WTC11 (cell line): ENCODE data around the gene JAZF1. TPM values are rescaled to one million over a fixed set of nuclear protein-coding genes. Genes with fewer than 3 reads are reported as not detected.

Experiments used
- ATAC-seq: fragments of 200-7000 bp; cut with Tn5 transposase; 2 replicates; pipeline ENCODE4 v1.10.0; 2021; ENCODE audit warnings: mild to moderate bottlenecking, moderate library complexity
- CTCF ChIA-PET: fragments of 300-600 bp; sonication (Branson Sonifier 250); formaldehyde crosslinking; loops from one replicate; lab custom pipeline; 2021; ENCODE audit warnings: antibody characterized with exemption; lab: Charles Lee
- POLR2A ChIA-PET: fragments of 350-600 bp; sonication (Branson Sonifier 250); formaldehyde crosslinking; loops from one replicate; lab custom pipeline; 2021; ENCODE audit warnings: antibody characterized with exemption; lab: Charles Lee
- DNase-seq: peaks from one replicate; pipeline ENCODE4 v3.0.0; 2021; ENCODE audit warnings: low spot score
- H3K27ac Mint-ChIP-seq: 2 replicates; pipeline ENCODE4 v1.8.0; 2021; ENCODE audit warnings: mixed read lengths
- H3K27me3 Mint-ChIP-seq: 2 replicates; pipeline ENCODE4 v1.8.0; 2021; ENCODE audit warnings: low read depth, mild to moderate bottlenecking, moderate library complexity, mixed read lengths
- H3K36me3 Mint-ChIP-seq: 2 replicates; pipeline ENCODE4 v1.8.0; 2021; ENCODE audit warnings: mixed read lengths
- H3K4me1 Mint-ChIP-seq: 2 replicates; pipeline ENCODE4 v1.8.0; 2022; ENCODE audit warnings: mixed read lengths
- H3K4me3 Mint-ChIP-seq: 2 replicates; pipeline ENCODE4 v1.8.0; 2021; ENCODE audit warnings: mild to moderate bottlenecking, moderate library complexity, mixed read lengths
- H3K9me3 Mint-ChIP-seq: 2 replicates; pipeline ENCODE4 v1.8.0; 2021; ENCODE audit warnings: mixed read lengths
- ETV6 ChIP-seq: sonication (generic); formaldehyde crosslinking; IDR thresholded peaks from 2 replicates; pipeline ENCODE4 v1.8.1; 2022; ENCODE audit warnings: mild to moderate bottlenecking, missing genetic modification reagents
- GRHL2 ChIP-seq: fragments of 250-450 bp; sonication (Bioruptor Pico); IDR thresholded peaks from 2 replicates; pipeline ENCODE4 v1.8.0; 2022; ENCODE audit warnings: mild to moderate bottlenecking, moderate library complexity; ENCODE audit not compliant: insufficient replicate concordance, severe bottlenecking
- KAT7 ChIP-seq: sonication (generic); formaldehyde crosslinking; IDR thresholded peaks from 2 replicates; pipeline ENCODE4 v1.8.1; 2023; ENCODE audit warnings: missing genetic modification reagents, mild to moderate bottlenecking, borderline replicate concordance
- NR2C2 ChIP-seq: sonication (generic); formaldehyde crosslinking; IDR thresholded peaks from 2 replicates; pipeline ENCODE4 v1.8.0; 2022; ENCODE audit warnings: mild to moderate bottlenecking, missing genetic modification reagents
- PRRX2 ChIP-seq: fragments of 250-450 bp; sonication (Bioruptor Pico); IDR thresholded peaks from 2 replicates; pipeline ENCODE4 v1.8.0; 2021; ENCODE audit warnings: mild to moderate bottlenecking
- SOX15 ChIP-seq: fragments of 250-450 bp; sonication (Bioruptor Pico); IDR thresholded peaks from 2 replicates; pipeline ENCODE4 v1.9.0; 2021; ENCODE audit warnings: mild to moderate bottlenecking
- TEAD1 ChIP-seq: sonication (generic); formaldehyde crosslinking; IDR thresholded peaks from 2 replicates; pipeline ENCODE4 v1.8.0; 2022; ENCODE audit warnings: mild to moderate bottlenecking, missing genetic modification reagents
- ZNF396 ChIP-seq: fragments of 250-450 bp; sonication (Bioruptor Pico); IDR thresholded peaks from 2 replicates; pipeline ENCODE4 v1.8.0; 2021; ENCODE audit warnings: mild to moderate bottlenecking, moderate library complexity, borderline replicate concordance
- ZNF423 ChIP-seq: fragments of 250-450 bp; sonication (Bioruptor Pico); IDR thresholded peaks from 2 replicates; pipeline ENCODE4 v2.1.2; 2022; ENCODE audit warnings: mild to moderate bottlenecking, moderate library complexity
- total RNA-seq: library from RNA; stranded (reverse); gene quantifications from 3 replicates; pipeline ENCODE4 v1.2.3, GENCODE V29; 2021
- TF ChIP-seq, protein P1 (sequence below): sonication (generic); formaldehyde crosslinking; IDR thresholded peaks from 2 replicates; pipeline ENCODE4 v1.8.0; 2023; ENCODE audit warnings: missing genetic modification reagents, mild to moderate bottlenecking, borderline replicate concordance
- TF ChIP-seq, protein P2 (sequence below): sonication (generic); formaldehyde crosslinking; IDR thresholded peaks from 2 replicates; pipeline ENCODE4 v1.8.1; 2022; ENCODE audit warnings: low read depth, missing genetic modification reagents, borderline replicate concordance
- TF ChIP-seq, protein P3 (sequence below): sonication (generic); formaldehyde crosslinking; IDR thresholded peaks from 2 replicates; pipeline ENCODE4 v1.8.1; 2023; ENCODE audit warnings: mild to moderate bottlenecking, missing genetic modification reagents, moderate library complexity
- TF ChIP-seq, protein P4 (sequence below): sonication (generic); formaldehyde crosslinking; IDR thresholded peaks from 2 replicates; pipeline ENCODE4 v1.8.1; 2023; ENCODE audit warnings: mild to moderate bottlenecking, missing genetic modification reagents, moderate library complexity
- TF ChIP-seq, protein P5 (sequence below): sonication (generic); formaldehyde crosslinking; IDR thresholded peaks from 2 replicates; pipeline ENCODE4 v1.8.0; 2022; ENCODE audit warnings: missing genetic modification reagents
- TF ChIP-seq, protein P6 (sequence below): fragments of 250-450 bp; sonication (Bioruptor Pico); conservative IDR thresholded peaks from 2 replicates; pipeline ENCODE4 v1.9.0; 2021; ENCODE audit warnings: mild to moderate bottlenecking
- TF ChIP-seq, protein P7 (sequence below): sonication (generic); formaldehyde crosslinking; IDR thresholded peaks from 2 replicates; pipeline ENCODE4 v1.8.1; 2023; ENCODE audit warnings: mild to moderate bottlenecking, moderate library complexity, missing genetic modification reagents
- TF ChIP-seq, protein P8 (sequence below): sonication (generic); formaldehyde crosslinking; IDR thresholded peaks from 2 replicates; pipeline ENCODE4 v1.8.1; 2022; ENCODE audit warnings: mild to moderate bottlenecking, missing genetic modification reagents, moderate library complexity, borderline replicate concordance

Gene JAZF1
- total RNA-seq, 1 experiment from 2014 or later, result 19.0 TPM

DNA sequence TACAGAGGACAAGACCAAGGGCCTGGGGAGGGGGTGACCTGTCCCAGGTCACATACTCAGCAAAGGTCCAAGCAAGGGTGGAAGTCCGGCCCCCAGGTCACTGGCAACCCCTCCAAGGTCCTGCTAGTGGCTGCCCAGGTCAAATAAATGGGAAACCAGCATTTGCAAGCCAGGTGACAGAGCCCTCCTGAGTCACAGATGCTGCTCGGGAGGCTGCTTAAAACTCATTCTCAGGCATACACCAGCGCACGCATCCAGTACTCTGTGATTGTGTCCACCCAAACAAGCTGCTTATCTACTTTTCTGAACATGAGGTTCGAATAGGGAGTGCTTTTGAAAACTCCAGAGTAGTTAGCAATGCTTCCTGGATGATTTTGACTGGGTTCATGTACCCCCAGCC, 310.0 kb downstream of the JAZF1 start (continued):
- TF ChIP-seq, protein P1, sequence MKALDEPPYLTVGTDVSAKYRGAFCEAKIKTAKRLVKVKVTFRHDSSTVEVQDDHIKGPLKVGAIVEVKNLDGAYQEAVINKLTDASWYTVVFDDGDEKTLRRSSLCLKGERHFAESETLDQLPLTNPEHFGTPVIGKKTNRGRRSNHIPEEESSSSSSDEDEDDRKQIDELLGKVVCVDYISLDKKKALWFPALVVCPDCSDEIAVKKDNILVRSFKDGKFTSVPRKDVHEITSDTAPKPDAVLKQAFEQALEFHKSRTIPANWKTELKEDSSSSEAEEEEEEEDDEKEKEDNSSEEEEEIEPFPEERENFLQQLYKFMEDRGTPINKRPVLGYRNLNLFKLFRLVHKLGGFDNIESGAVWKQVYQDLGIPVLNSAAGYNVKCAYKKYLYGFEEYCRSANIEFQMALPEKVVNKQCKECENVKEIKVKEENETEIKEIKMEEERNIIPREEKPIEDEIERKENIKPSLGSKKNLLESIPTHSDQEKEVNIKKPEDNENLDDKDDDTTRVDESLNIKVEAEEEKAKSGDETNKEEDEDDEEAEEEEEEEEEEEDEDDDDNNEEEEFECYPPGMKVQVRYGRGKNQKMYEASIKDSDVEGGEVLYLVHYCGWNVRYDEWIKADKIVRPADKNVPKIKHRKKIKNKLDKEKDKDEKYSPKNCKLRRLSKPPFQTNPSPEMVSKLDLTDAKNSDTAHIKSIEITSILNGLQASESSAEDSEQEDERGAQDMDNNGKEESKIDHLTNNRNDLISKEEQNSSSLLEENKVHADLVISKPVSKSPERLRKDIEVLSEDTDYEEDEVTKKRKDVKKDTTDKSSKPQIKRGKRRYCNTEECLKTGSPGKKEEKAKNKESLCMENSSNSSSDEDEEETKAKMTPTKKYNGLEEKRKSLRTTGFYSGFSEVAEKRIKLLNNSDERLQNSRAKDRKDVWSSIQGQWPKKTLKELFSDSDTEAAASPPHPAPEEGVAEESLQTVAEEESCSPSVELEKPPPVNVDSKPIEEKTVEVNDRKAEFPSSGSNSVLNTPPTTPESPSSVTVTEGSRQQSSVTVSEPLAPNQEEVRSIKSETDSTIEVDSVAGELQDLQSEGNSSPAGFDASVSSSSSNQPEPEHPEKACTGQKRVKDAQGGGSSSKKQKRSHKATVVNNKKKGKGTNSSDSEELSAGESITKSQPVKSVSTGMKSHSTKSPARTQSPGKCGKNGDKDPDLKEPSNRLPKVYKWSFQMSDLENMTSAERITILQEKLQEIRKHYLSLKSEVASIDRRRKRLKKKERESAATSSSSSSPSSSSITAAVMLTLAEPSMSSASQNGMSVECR (CRISPR knock-in tag), result no peak
- no peak for TF ChIP-seq TEAD1
- TF ChIP-seq KAT7, result no peak
- TF ChIP-seq, protein P2, sequence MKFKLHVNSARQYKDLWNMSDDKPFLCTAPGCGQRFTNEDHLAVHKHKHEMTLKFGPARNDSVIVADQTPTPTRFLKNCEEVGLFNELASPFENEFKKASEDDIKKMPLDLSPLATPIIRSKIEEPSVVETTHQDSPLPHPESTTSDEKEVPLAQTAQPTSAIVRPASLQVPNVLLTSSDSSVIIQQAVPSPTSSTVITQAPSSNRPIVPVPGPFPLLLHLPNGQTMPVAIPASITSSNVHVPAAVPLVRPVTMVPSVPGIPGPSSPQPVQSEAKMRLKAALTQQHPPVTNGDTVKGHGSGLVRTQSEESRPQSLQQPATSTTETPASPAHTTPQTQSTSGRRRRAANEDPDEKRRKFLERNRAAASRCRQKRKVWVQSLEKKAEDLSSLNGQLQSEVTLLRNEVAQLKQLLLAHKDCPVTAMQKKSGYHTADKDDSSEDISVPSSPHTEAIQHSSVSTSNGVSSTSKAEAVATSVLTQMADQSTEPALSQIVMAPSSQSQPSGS, result no peak
- TF ChIP-seq, protein P3, sequence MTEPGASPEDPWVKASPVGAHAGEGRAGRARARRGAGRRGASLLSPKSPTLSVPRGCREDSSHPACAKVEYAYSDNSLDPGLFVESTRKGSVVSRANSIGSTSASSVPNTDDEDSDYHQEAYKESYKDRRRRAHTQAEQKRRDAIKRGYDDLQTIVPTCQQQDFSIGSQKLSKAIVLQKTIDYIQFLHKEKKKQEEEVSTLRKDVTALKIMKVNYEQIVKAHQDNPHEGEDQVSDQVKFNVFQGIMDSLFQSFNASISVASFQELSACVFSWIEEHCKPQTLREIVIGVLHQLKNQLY (CRISPR knock-in tag), result no peak
- TF ChIP-seq, protein P4, sequence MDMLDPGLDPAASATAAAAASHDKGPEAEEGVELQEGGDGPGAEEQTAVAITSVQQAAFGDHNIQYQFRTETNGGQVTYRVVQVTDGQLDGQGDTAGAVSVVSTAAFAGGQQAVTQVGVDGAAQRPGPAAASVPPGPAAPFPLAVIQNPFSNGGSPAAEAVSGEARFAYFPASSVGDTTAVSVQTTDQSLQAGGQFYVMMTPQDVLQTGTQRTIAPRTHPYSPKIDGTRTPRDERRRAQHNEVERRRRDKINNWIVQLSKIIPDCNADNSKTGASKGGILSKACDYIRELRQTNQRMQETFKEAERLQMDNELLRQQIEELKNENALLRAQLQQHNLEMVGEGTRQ, result no peak

DNA sequence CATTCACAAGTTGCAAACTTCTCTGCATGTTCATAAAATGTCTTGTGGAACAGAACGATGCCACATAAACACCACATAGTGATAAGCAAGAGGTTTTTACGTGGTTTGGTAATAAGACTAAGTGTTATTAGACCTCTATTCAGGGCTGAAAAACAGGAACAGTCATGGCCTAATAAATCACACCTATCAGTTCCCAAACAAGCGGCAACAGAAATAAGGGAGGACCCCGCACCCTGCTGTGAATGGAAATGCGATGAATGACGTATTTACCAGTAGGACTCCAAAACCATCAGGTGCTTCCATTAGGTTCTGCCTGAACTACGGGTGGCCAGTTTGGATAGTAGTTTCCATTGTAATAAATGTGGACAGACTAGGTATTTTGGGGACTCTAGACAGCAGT, 311.5 kb downstream of the JAZF1 start:
- no peak for ATAC-seq
- no peaks in the 10 kb centered on the region for H3K36me3 Mint-ChIP-seq
- no peak overlapping the region for H3K4me3 Mint-ChIP-seq
- H3K27me3 Mint-ChIP-seq, result no peaks in the 10 kb centered on the region
- no peak overlapping the region for H3K27ac Mint-ChIP-seq
- ChIA-PET CTCF (no interaction called here), POLR2A (no interaction called here)
- DNase-seq, result no peak
- H3K9me3 Mint-ChIP-seq, result no peaks in the 10 kb centered on the region
- H3K4me1 Mint-ChIP-seq, result peaks cover 46% of the 10 kb centered on the region
- TF ChIP-seq PRRX2 (CRISPR knock-in tag) (no peak), ZNF423 (CRISPR knock-in tag) (no peak), NR2C2 (CRISPR knock-in tag) (no peak), SOX15 (CRISPR knock-in tag) (no peak), ETV6 (CRISPR knock-in tag) (no peak), ZNF396 (CRISPR knock-in tag) (no peak), GRHL2 (no peak)
- TF ChIP-seq, protein P5, sequence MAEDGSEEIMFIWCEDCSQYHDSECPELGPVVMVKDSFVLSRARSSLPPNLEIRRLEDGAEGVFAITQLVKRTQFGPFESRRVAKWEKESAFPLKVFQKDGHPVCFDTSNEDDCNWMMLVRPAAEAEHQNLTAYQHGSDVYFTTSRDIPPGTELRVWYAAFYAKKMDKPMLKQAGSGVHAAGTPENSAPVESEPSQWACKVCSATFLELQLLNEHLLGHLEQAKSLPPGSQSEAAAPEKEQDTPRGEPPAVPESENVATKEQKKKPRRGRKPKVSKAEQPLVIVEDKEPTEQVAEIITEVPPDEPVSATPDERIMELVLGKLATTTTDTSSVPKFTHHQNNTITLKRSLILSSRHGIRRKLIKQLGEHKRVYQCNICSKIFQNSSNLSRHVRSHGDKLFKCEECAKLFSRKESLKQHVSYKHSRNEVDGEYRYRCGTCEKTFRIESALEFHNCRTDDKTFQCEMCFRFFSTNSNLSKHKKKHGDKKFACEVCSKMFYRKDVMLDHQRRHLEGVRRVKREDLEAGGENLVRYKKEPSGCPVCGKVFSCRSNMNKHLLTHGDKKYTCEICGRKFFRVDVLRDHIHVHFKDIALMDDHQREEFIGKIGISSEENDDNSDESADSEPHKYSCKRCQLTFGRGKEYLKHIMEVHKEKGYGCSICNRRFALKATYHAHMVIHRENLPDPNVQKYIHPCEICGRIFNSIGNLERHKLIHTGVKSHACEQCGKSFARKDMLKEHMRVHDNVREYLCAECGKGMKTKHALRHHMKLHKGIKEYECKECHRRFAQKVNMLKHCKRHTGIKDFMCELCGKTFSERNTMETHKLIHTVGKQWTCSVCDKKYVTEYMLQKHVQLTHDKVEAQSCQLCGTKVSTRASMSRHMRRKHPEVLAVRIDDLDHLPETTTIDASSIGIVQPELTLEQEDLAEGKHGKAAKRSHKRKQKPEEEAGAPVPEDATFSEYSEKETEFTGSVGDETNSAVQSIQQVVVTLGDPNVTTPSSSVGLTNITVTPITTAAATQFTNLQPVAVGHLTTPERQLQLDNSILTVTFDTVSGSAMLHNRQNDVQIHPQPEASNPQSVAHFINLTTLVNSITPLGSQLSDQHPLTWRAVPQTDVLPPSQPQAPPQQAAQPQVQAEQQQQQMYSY (CRISPR knock-in tag), result no peak
- TF ChIP-seq, protein P4, result no peak
- TF ChIP-seq, protein P6, sequence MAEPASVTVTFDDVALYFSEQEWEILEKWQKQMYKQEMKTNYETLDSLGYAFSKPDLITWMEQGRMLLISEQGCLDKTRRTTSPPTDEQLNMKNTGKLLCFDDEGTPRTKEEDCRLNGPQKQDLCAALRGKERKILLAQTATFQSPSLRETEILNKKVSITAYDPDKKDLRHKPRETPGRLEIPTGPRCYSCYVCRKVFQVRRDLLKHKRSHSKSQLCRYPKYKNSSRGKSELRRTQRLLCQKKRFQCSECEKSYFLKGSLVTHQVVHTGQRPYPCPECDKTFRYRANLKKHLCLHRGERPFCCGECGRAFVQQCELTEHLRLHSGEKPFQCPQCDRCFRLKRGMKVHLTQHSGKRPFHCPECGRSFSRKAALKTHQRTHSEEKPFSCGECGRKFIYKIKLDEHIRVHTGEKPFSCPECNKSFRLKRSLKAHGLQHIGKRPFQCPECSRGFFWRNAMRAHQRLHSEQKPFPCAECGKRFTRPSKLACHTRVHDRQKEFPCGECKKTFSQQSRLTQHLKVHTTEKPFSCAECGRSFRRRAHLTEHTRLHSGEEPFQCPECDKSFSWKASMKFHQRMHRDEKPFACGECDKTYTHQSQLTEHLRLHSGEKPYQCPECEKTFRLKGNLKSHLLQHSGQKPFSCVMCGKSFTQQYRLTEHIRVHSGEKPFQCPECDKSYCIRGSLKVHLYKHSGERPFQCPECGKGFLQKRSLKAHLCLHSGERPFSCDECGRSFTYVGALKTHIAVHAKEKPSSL (CRISPR knock-in tag), result no peak
- TF ChIP-seq, protein P7, sequence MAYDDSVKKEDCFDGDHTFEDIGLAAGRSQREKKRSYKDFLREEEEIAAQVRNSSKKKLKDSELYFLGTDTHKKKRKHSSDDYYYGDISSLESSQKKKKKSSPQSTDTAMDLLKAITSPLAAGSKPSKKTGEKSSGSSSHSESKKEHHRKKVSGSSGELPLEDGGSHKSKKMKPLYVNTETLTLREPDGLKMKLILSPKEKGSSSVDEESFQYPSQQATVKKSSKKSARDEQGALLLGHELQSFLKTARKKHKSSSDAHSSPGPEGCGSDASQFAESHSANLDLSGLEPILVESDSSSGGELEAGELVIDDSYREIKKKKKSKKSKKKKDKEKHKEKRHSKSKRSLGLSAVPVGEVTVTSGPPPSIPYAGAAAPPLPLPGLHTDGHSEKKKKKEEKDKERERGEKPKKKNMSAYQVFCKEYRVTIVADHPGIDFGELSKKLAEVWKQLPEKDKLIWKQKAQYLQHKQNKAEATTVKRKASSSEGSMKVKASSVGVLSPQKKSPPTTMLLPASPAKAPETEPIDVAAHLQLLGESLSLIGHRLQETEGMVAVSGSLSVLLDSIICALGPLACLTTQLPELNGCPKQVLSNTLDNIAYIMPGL (CRISPR knock-in tag), result no peak
- TF ChIP-seq, protein P8, sequence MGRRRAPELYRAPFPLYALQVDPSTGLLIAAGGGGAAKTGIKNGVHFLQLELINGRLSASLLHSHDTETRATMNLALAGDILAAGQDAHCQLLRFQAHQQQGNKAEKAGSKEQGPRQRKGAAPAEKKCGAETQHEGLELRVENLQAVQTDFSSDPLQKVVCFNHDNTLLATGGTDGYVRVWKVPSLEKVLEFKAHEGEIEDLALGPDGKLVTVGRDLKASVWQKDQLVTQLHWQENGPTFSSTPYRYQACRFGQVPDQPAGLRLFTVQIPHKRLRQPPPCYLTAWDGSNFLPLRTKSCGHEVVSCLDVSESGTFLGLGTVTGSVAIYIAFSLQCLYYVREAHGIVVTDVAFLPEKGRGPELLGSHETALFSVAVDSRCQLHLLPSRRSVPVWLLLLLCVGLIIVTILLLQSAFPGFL (CRISPR knock-in tag), result no peak
